SK-N-SH (cell line): ENCODE measurements around the gene GSG1L2.

ENCODE experiments used
- CHD2 ChIP-seq: fragments of 150-350 bp; IDR thresholded peaks from 2 replicates; pipeline ENCODE4 v1.6.1; 2018; ENCODE audit warnings: low read length; ENCODE audit not compliant: partially characterized antibody
- EP300 ChIP-seq, 2 experiments: IDR thresholded peaks; 2 replicates each; pipeline versions ENCODE4 v1.4.0 to v1.6.1; 2012; ENCODE audit warnings: borderline replicate concordance in 1 of 2, low read depth in 1 of 2, low read length in 1 of 2
- FOXJ3 ChIP-seq: sonication (generic); formaldehyde crosslinking; IDR thresholded peaks from 2 replicates; pipeline ENCODE4 v1.5.1; 2020; ENCODE audit warnings: mild to moderate bottlenecking, missing genetic modification reagents
- GABPA ChIP-seq: IDR thresholded peaks from 2 replicates; pipeline ENCODE4 v1.4.0; 2012; ENCODE audit warnings: low read depth, mild to moderate bottlenecking
- MXI1 ChIP-seq: IDR thresholded peaks from 2 replicates; pipeline ENCODE4 v1.6.1; 2012; ENCODE audit warnings: mild to moderate bottlenecking, low read depth, low read length, improper control_type of control experiment
- POLR2AphosphoS5 ChIP-seq: IDR thresholded peaks from 2 replicates; pipeline ENCODE4 v1.6.1; 2012; ENCODE audit warnings: low read depth, low read length
- TAF1 ChIP-seq: IDR thresholded peaks from 2 replicates; pipeline ENCODE4 v1.6.1; 2012; ENCODE audit warnings: low read depth, mild to moderate bottlenecking, low read length, moderate library complexity, borderline replicate concordance
- TCF12 ChIP-seq: IDR thresholded peaks from 2 replicates; pipeline ENCODE4 v1.4.0; 2012
- TF ChIP-seq, protein P1 (sequence below): IDR thresholded peaks from 2 replicates; pipeline ENCODE4 v1.6.1; 2012; ENCODE audit warnings: mild to moderate bottlenecking, low read depth, low read length, moderate library complexity
- TF ChIP-seq, protein P2 (sequence below): fragments of 200-600 bp; sonication (generic); IDR thresholded peaks from 2 replicates; pipeline ENCODE4 v1.6.1; 2017; ENCODE audit warnings: antibody characterized with exemption, mild to moderate bottlenecking, moderate library complexity
- TF ChIP-seq, protein P3 (sequence below): IDR thresholded peaks from 2 replicates; pipeline ENCODE4 v1.4.0; 2012; ENCODE audit warnings: low read depth
- TF ChIP-seq, protein P4 (sequence below): IDR thresholded peaks from 2 replicates; pipeline ENCODE4 v1.4.0; 2012; ENCODE audit warnings: low read depth, borderline replicate concordance

DNA sequence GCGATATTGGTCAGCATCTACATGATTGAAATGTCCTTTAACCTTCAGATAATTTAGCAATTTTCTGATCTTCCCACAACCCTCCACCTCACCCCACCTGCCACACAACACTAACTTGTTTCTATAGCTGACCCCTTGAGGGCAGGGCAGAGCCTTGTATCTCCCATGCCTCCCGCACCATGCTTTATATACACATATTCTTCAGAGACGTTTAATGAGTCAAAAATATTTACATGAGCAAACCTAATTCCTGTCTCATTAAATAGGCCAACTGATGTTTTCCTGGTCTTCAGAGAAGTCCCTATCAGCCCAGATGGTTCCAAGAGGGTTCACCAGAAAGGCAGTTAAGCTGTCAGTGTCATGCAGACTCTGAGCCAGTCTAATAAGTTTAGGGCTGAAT lies 23.9 kb downstream of the GSG1L2 start:
- TF ChIP-seq, protein P1, sequence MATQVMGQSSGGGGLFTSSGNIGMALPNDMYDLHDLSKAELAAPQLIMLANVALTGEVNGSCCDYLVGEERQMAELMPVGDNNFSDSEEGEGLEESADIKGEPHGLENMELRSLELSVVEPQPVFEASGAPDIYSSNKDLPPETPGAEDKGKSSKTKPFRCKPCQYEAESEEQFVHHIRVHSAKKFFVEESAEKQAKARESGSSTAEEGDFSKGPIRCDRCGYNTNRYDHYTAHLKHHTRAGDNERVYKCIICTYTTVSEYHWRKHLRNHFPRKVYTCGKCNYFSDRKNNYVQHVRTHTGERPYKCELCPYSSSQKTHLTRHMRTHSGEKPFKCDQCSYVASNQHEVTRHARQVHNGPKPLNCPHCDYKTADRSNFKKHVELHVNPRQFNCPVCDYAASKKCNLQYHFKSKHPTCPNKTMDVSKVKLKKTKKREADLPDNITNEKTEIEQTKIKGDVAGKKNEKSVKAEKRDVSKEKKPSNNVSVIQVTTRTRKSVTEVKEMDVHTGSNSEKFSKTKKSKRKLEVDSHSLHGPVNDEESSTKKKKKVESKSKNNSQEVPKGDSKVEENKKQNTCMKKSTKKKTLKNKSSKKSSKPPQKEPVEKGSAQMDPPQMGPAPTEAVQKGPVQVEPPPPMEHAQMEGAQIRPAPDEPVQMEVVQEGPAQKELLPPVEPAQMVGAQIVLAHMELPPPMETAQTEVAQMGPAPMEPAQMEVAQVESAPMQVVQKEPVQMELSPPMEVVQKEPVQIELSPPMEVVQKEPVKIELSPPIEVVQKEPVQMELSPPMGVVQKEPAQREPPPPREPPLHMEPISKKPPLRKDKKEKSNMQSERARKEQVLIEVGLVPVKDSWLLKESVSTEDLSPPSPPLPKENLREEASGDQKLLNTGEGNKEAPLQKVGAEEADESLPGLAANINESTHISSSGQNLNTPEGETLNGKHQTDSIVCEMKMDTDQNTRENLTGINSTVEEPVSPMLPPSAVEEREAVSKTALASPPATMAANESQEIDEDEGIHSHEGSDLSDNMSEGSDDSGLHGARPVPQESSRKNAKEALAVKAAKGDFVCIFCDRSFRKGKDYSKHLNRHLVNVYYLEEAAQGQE, result no peak
- TF ChIP-seq, protein P2, sequence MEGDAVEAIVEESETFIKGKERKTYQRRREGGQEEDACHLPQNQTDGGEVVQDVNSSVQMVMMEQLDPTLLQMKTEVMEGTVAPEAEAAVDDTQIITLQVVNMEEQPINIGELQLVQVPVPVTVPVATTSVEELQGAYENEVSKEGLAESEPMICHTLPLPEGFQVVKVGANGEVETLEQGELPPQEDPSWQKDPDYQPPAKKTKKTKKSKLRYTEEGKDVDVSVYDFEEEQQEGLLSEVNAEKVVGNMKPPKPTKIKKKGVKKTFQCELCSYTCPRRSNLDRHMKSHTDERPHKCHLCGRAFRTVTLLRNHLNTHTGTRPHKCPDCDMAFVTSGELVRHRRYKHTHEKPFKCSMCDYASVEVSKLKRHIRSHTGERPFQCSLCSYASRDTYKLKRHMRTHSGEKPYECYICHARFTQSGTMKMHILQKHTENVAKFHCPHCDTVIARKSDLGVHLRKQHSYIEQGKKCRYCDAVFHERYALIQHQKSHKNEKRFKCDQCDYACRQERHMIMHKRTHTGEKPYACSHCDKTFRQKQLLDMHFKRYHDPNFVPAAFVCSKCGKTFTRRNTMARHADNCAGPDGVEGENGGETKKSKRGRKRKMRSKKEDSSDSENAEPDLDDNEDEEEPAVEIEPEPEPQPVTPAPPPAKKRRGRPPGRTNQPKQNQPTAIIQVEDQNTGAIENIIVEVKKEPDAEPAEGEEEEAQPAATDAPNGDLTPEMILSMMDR, result no peak
- no peak for TF ChIP-seq TCF12
- no peak for TF ChIP-seq TAF1
- no peak for TF ChIP-seq POLR2AphosphoS5
- TF ChIP-seq, protein P3, sequence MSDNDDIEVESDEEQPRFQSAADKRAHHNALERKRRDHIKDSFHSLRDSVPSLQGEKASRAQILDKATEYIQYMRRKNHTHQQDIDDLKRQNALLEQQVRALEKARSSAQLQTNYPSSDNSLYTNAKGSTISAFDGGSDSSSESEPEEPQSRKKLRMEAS, result no peak
- no peak for TF ChIP-seq GABPA
- no peak for TF ChIP-seq EP300 (IDR thresholded peaks at IDR 0.05; ENCODE audit: borderline replicate concordance in 1 of 2, low read depth in 1 of 2, low read length in 1 of 2)
- no peak for TF ChIP-seq FOXJ3 (CRISPR knock-in tag)
- no peak for TF ChIP-seq CHD2
- no peak for TF ChIP-seq MXI1
- TF ChIP-seq, protein P4, sequence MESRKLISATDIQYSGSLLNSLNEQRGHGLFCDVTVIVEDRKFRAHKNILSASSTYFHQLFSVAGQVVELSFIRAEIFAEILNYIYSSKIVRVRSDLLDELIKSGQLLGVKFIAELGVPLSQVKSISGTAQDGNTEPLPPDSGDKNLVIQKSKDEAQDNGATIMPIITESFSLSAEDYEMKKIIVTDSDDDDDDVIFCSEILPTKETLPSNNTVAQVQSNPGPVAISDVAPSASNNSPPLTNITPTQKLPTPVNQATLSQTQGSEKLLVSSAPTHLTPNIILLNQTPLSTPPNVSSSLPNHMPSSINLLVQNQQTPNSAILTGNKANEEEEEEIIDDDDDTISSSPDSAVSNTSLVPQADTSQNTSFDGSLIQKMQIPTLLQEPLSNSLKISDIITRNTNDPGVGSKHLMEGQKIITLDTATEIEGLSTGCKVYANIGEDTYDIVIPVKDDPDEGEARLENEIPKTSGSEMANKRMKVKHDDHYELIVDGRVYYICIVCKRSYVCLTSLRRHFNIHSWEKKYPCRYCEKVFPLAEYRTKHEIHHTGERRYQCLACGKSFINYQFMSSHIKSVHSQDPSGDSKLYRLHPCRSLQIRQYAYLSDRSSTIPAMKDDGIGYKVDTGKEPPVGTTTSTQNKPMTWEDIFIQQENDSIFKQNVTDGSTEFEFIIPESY, result no peak
